Neutrophil (primary cell): ENCODE measurements around the gene TSPAN18.

ENCODE experiments used
- H3K27ac ChIP-seq: fragments of 200-600 bp; sonication (generic); 2 replicates; pipeline ENCODE4 v1.5.1; 2016; ENCODE audit warnings: mild to moderate bottlenecking, moderate library complexity
- H3K27me3 ChIP-seq: fragments of 200-600 bp; sonication (generic); 2 replicates; pipeline ENCODE4 v1.6.0; 2016; ENCODE audit warnings: mild to moderate bottlenecking
- H3K36me3 ChIP-seq: fragments of 200-600 bp; sonication (generic); 2 replicates; pipeline ENCODE4 v1.5.1; 2017
- H3K4me1 ChIP-seq, 2 experiments: fragments of 200-600 bp in 1 of 2; sonication (generic) in 1 of 2; 1 replicate in 1 of 2; 2 replicates in 1 of 2; pipeline versions ENCODE4 v1.5.1 to v1.6.1; 2013 to 2016; ENCODE audit warnings: low read depth in 1 of 2, low read length in 1 of 2, mild to moderate bottlenecking in 1 of 2, moderate library complexity in 1 of 2; ENCODE audit not compliant: control insufficient read depth in 1 of 2, insufficient read depth in 1 of 2
- H3K4me3 ChIP-seq, 2 experiments: fragments of 200-600 bp in 1 of 2; sonication (generic) in 1 of 2; 1 replicate in 1 of 2; 2 replicates in 1 of 2; pipeline ENCODE4 v1.5.1; 2013 to 2016; ENCODE audit warnings: low read depth in 1 of 2, low read length in 1 of 2, mild to moderate bottlenecking in 1 of 2, moderate library complexity in 1 of 2
- H3K9me3 ChIP-seq: fragments of 200-600 bp; sonication (generic); 2 replicates; pipeline ENCODE4 v1.5.1; 2016
- TF ChIP-seq, protein P1 (sequence below): fragments of 200-600 bp; sonication (generic); IDR thresholded peaks from 2 replicates; pipeline ENCODE4 v1.5.1; 2016; ENCODE audit warnings: antibody characterized with exemption

The TSPAN18 gene

DNA sequence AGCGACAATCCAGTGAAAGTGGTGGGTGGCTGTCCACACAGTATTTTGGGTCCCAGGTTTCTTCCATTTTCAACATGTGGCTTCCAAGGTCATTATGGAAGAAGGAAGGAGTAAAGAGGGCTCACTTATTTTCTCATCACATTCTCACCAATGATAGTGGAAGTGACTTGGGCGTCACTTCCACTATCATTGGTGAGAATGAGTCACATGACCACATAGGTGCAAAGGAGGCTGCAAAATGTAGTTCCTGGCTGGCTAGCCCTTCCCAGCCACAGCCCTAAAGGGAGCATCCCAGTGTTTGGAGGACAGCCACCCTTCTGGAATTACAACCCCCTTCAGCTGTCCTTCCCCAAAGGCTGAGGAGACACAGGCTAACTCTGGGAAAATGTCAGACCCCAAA is 95.6 kb downstream of the TSPAN18 start:
- Histone ChIP-seq H3K36me3 (no peaks in the 10 kb centered on the region), H3K4me3 (no peak overlapping the region), H3K4me1 (no peaks in the 10 kb centered on the region), H3K27me3 (no peaks in the 10 kb centered on the region), H3K9me3 (no peaks in the 10 kb centered on the region), H3K27ac (no peak overlapping the region)
- TF ChIP-seq, protein P1, sequence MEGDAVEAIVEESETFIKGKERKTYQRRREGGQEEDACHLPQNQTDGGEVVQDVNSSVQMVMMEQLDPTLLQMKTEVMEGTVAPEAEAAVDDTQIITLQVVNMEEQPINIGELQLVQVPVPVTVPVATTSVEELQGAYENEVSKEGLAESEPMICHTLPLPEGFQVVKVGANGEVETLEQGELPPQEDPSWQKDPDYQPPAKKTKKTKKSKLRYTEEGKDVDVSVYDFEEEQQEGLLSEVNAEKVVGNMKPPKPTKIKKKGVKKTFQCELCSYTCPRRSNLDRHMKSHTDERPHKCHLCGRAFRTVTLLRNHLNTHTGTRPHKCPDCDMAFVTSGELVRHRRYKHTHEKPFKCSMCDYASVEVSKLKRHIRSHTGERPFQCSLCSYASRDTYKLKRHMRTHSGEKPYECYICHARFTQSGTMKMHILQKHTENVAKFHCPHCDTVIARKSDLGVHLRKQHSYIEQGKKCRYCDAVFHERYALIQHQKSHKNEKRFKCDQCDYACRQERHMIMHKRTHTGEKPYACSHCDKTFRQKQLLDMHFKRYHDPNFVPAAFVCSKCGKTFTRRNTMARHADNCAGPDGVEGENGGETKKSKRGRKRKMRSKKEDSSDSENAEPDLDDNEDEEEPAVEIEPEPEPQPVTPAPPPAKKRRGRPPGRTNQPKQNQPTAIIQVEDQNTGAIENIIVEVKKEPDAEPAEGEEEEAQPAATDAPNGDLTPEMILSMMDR: no peak

DNA sequence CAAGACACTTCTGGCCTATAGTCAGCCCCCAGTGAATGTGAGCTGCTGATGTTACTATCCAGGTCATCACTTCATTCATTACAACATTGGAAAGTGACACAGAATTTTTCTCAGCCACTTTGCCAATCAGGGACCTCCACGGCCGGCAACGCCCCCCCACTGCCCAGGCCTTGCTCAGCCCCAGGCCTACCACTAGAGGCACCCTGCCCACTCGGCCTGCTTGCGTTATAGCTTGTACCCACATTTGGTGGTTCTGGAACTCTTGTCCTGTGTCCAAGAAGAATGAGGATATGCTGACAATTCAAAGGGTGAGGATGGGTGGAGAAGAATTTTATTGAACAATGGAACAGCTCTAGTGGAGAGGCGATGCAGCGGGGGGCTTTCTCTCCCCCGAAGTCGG is 96.2 kb downstream of the TSPAN18 start:
- H3K9me3 ChIP-seq: no peaks in the 10 kb centered on the region
- no peak overlapping the region for H3K27ac ChIP-seq
- no peaks in the 10 kb centered on the region for H3K27me3 ChIP-seq
- no peak overlapping the region for H3K4me3 ChIP-seq
- no peaks in the 10 kb centered on the region for H3K4me1 ChIP-seq
- TF ChIP-seq, protein P1: no peak
- H3K36me3 ChIP-seq: no peaks in the 10 kb centered on the region

- no peak overlapping the region for H3K27ac ChIP-seq
- no peaks in the 10 kb centered on the region for H3K36me3 ChIP-seq
- no peaks in the 10 kb centered on the region for H3K9me3 ChIP-seq
- no peak overlapping the region for H3K4me3 ChIP-seq
- no peaks in the 10 kb centered on the region for H3K27me3 ChIP-seq
- H3K4me1 ChIP-seq: no peaks in the 10 kb centered on the region
- TF ChIP-seq, protein P1: no peak
Observed at GRCh38 chr11:44823868-44824267, 97.1 kb downstream of the TSPAN18 start.

DNA sequence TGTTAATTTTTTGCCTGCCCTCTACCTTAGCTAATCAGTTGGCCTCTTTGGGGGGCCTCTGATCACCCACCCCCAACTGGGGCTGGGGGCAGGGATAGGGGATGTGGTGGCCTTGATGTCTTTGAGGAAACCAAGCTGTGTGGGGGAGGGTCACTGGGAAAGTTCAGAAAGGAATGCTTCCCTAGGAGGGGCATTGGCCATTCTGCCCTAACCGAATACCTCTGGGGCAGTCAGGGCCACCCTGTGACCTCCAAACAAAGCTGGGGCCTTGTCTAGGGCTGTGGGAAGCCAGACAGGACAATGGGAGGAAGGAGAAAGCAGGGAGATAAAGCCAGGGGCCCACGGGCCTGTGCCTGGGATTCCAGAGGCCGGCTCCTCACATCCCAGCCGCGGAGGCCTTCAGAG is 97.5 kb downstream of the TSPAN18 start:
- Histone ChIP-seq H3K27me3 (no peaks in the 10 kb centered on the region), H3K27ac (no peak overlapping the region), H3K4me1 (no peaks in the 10 kb centered on the region), H3K9me3 (no peaks in the 10 kb centered on the region), H3K4me3 (no peak overlapping the region), H3K36me3 (no peaks in the 10 kb centered on the region)
- TF ChIP-seq, protein P1: no peak

DNA sequence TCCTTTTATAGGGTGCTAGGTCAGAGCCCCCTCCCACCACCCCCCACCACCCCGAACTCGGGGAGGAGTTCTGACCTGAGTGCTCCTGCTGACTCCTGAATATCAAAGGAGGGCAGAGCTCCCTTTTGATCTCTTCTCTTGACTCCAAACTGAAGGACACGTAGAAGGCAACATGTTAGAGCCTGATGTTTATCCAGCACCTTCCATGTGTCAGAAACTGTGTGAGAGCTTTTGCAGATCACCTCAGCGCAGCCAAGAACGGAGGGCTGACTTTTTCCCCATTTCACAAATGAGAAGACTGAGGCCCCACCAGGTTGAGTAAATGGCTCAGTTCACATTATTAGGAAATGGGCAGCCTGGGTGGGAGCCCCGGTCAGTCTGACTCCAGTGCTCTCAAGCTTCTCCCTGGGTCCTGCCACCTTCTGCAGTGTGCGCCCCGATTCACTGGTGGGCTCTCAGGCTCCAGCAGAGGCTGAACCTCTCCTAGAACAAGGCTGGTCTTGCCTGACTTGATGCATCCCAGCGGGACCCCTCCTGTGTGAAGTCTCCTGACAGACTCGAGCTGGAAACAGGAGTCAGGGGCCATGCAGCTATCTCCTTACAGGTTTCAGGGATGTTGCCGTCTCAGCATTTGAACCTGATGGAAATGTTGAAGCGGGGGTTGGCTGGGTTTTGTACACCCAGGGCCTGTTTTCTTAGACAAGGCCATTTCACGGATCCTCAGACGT is 98.5 kb downstream of the TSPAN18 start:
- Histone ChIP-seq H3K4me3 (no peak overlapping the region), H3K4me1 (peaks cover 4 to 6% of the 10 kb centered on the region in 2 experiments), H3K9me3 (no peaks in the 10 kb centered on the region), H3K27me3 (no peaks in the 10 kb centered on the region), H3K36me3 (no peaks in the 10 kb centered on the region), H3K27ac (no peak overlapping the region)
- TF ChIP-seq, protein P1: no peak
